GM23248 (cell line): ENCODE data around the gene GABBR2.

Source experiments
- EZH2 ChIP-seq: fragments of 200-600 bp; sonication (generic); IDR thresholded peaks from 2 replicates; pipeline ENCODE4 v1.6.1; 2018; ENCODE audit warnings: antibody characterized with exemption, mild to moderate bottlenecking; ENCODE audit not compliant: insufficient read depth, poor library complexity, severe bottlenecking
- EZH2phosphoT487 ChIP-seq: fragments of 200-600 bp; sonication (generic); IDR thresholded peaks from 2 replicates; pipeline ENCODE4 v1.6.1; 2018; ENCODE audit warnings: antibody characterized with exemption, moderate library complexity, mild to moderate bottlenecking, low read depth; ENCODE audit not compliant: insufficient read depth

GRCh38 chr9:98533866-98534265, 174.9 kb downstream of the GABBR2 start:
- no peak for TF ChIP-seq EZH2
- no peak for TF ChIP-seq EZH2phosphoT487
